GM21528 (cell line): ENCODE measurements around the gene RNPC3.
A peak's percentile ranks its signal among the peaks of the same experiment; 100 is the strongest.
"Not testable (repeated sequence)": the region's sequence is repeated elsewhere in the genome, so short reads cannot be mapped to it uniquely, and the experiment has no call there.

ENCODE experiments used
- ATAC-seq: cut with Tn5 transposase; IDR thresholded peaks from one replicate; pipeline ENCODE4 v1.9.1; 2021; ENCODE audit warnings: mild to moderate bottlenecking, moderate library complexity; ENCODE audit not compliant: unreplicated experiment, low FRiP score

The RNPC3 gene

GRCh38 chr1:103547840-103548239, 22.3 kb downstream of the RNPC3 start:
- ATAC-seq = no peak

DNA sequence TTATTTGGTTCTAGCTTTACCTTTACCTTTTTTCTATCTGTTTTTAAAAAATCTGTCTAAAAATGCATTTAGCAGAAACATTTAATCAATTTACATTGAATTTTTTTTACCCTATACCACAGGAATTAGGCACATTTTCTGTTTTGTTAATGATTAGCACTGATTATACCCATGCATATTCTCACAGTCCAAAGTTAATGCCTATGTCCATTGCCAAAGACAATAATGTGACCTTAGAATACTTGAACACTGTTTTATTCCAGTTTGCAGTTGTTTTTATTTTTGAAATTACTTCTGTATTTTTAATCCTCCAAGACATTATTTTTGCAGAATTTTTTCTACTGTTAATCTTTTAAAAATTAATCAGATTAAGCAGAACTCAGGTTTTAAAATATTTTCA, 34.9 kb downstream of the RNPC3 start:
- no peak for ATAC-seq

- not testable (repeated sequence) for ATAC-seq
Observed at GRCh38 chr1:103561124-103561523, 35.6 kb downstream of the RNPC3 start.

- peak; percentile 89 for ATAC-seq
Observed at GRCh38 chr1:103561643-103562395, 36.3 kb downstream of the RNPC3 start.

GRCh38 chr1:103563056-103563455, 37.6 kb downstream of the RNPC3 start:
- ATAC-seq = no peak

- ATAC-seq = no peak
Observed at GRCh38 chr1:103569493-103569892, 44.0 kb downstream of the RNPC3 start.

DNA sequence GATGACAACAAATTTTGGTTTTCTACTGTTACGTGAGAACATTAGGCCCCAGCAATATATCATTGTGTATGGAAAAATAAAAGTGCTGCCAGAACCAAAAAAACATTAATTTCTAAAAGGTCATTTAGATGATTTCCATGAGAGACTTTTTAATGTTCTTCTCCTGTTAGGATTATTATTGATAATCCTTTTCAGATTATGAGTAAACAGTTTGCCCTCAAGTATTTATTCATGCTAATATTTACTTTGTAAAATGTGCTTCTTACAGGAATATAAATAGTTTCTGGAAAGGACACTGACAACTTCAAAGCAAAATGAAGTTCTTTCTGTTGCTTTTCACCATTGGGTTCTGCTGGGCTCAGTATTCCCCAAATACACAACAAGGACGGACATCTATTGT, 45.8 kb downstream of the RNPC3 start, which contains the start of gene AMY2B:
TSS of gene AMY2B (plus strand) at position 301 of the 400 bp plus-strand sequence. CDS start at position 315, 14 bp downstream.
- not testable (repeated sequence) for ATAC-seq

DNA sequence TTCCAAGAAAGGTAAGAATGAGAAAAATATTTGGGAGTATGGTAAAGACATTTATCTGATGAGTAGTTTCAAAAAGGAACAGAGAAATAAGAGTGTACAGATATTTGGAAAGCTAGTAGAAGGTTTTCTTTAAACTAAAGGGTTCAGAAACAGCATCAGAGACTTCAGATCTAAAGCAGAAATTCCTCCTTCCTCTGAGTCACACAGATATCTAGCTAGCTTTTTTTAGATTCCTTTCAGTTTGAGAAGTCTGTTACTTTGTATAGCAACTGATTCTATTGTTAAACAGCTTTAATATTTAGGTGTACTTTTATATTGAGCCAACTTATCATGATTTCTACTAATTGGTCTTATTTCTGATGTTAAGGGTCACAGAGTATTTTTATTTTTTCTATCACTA, 50.6 kb downstream of the RNPC3 start:
- no peak for ATAC-seq

- not testable (repeated sequence) for ATAC-seq
Observed at GRCh38 chr1:103576784-103577183, 51.3 kb downstream of the RNPC3 start.

DNA sequence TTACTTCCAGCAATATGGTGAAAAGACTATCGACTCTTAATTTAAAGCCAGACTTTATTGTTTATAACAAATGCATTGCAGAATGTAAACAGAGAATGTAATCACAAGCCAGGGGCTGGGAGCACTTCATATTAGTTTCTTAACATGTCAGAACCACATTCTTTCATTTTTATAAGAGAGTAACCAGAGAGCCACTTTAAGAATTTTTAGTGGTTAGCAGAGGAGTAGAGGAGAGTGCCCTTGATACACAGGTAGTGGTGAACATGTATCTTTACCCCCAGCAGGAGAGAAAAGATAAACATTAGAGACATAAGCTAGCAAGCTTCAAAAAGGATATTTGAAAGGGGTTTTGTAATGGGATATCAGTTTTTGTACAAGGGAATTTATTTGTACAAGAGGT, 57.0 kb downstream of the RNPC3 start:
- no peak for ATAC-seq

DNA sequence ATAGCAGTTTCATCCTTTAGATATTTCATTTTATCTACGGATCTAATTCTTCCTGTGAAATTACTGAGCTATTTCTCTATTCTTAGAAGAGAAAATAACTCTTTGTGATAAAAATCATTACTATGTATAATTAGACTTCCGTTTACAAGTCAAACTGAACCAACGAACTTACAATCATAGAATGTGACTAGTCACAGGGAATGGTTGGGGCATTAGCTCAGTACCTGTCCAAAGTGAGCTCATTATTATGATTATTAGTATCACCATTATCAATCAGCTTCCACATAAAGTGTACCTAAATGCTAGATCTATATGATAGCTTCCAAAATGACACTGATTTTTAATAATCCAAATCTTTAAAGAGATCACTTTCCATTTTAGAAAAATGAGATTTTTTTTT, 58.4 kb downstream of the RNPC3 start:
- no peak for ATAC-seq

DNA sequence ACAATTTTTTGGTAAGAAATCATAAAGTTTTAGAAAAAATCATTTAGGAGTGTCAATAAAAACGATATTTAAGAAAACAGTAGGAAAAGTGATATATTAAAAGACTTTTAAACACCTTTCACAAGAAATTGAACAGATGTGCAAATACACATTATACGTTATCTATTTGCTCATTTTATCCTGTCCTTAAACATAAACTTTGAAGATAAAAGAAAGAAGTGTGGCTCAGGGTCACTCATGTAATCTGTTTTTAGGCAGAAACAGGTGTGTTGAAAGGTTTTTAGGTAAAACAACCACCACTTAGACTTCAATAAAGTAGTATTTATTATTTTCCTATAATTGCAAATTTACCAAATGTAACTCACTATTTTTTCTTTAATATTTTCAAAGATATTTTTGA, 59.0 kb downstream of the RNPC3 start:
- ATAC-seq = no peak

DNA sequence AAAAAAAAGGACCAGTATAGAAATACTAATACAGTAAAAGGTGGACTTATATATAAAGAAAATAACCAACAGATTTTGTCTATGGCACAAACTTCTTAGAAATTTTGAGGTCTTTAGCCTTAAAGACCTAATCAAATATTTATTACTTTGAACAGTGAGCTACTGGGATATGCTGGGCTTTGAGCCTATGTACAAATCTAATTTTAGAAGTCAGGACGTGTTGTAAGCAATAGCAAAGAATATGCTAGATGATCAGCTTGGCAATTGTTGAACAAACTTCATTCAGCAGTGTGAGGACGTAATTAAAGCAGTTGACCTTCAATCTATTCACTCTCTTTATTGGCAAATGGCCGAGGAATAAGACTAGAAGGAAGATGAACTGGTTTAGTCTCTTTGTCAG, 77.2 kb downstream of the RNPC3 start:
- ATAC-seq = not testable (repeated sequence)
